ENCODE measurements around the gene IGLL1.
"Not testable (repeated sequence)": the region's sequence is repeated elsewhere in the genome, so short reads cannot be mapped to it uniquely, and the experiment has no call there.

IGLL1 gene

GRCh38 chr22:23579870-23580575 lies at the start of gene IGLL1:
Gene IGLL1 (minus strand): TSS chr22:23580290. CDS start chr22:23580190, 100 bp downstream.
- DNase-seq (ENCODE audit: low read depth in 2 of 3, low spot score in 2 of 3) = no peak

- DNase-seq (ENCODE audit: low read depth in 2 of 3, low spot score in 2 of 3) = not testable (repeated sequence)
Measured at GRCh38 chr22:23628056-23628743, 48.1 kb upstream of the IGLL1 start.

GRCh38 chr22:23627401-23628055 lies 47.4 kb upstream of the IGLL1 start:
- DNase-seq (ENCODE audit: low read depth in 2 of 3, low spot score in 2 of 3) = peak in 1 of 3 experiments; percentile 17

- no peak for DNase-seq (ENCODE audit: low read depth in 2 of 3, low spot score in 2 of 3)
Measured at GRCh38 chr22:23626286-23626975, 46.3 kb upstream of the IGLL1 start.

DNA sequence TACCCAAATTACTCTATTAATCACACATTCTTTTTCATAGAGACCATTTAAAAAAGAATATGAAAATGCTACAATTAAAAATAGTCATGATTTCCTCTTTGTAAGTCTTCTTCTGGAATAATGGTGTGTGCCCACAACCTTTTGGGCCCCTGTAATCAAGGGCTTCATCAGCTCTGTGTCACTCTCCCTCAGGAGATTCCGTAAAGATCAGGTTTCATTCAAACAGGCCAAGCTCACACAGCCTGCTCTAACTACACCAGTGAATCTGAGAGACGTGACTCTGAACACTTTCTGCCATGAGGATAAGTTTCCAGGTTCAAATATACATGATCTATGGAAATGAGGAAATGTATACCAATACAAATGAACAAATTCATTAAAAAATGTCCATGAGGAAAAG lies 42.5 kb upstream of the IGLL1 start:
- no peak for DNase-seq (ENCODE audit: low read depth in 2 of 3, low spot score in 2 of 3)

DNA sequence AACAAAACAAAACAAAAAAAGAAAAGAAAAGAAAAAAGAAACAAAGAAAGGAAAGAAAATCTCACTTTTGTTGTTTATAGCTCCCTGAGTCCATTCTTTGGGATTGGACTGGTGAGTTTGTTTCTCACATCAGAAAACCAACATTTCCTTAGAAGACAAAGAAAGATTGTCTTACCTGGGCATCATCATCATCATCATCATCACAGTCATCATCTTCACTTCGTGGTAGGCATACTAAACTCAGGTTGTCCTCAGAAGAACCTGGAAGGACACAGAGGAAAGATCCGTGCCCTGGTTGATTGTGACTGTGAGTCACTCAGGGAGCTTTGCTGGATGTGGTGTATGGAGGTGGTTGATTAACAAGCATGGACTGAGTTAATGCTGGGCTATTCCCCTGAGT lies 41.8 kb upstream of the IGLL1 start:
- DNase-seq (ENCODE audit: low read depth in 2 of 3, low spot score in 2 of 3) = not testable (repeated sequence)

DNA sequence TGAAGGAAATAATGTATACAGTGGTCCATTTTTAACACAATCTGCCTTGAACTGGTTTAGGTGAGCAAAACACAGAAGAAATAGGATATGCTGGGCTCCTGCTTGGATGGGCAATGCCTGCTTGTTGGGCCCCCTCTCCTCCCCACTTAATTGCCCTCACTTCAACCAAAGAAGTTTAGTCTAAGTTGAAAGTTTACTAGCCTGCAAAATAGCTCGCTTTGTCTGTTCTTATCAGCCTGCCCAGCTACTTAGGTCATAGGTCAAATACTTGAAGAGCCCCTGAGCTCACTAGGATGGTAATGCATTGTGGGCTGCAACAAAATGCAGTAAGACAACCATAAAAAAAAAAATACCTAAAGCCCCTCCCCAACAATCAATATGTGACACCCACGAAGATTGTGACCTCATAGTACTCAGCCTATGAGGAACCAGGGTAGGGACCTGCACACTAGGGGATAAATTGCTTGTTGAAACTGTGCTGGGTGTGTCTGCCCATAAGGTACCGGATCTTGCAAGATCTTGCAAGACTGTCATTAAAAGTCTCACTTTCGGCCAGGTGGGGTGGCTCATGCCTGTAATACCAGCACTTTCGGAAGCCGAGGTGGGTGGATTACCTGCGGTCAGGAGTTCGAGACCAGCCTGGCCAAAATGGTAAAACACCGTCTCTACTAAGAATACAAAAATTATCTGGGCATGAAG lies 41.1 kb upstream of the IGLL1 start:
- no peak for DNase-seq (ENCODE audit: low read depth in 2 of 3, low spot score in 2 of 3)

GRCh38 chr22:23613193-23613972 lies 33.3 kb upstream of the IGLL1 start:
- DNase-seq (ENCODE audit: low read depth in 2 of 3, low spot score in 2 of 3) = no peak

GRCh38 chr22:23609983-23610781 lies 30.1 kb upstream of the IGLL1 start:
- no peak for DNase-seq (ENCODE audit: low read depth in 2 of 3, low spot score in 2 of 3)

- DNase-seq (ENCODE audit: low read depth in 2 of 3, low spot score in 2 of 3) = no peak
Measured at GRCh38 chr22:23608583-23608982, 28.5 kb upstream of the IGLL1 start.

DNA sequence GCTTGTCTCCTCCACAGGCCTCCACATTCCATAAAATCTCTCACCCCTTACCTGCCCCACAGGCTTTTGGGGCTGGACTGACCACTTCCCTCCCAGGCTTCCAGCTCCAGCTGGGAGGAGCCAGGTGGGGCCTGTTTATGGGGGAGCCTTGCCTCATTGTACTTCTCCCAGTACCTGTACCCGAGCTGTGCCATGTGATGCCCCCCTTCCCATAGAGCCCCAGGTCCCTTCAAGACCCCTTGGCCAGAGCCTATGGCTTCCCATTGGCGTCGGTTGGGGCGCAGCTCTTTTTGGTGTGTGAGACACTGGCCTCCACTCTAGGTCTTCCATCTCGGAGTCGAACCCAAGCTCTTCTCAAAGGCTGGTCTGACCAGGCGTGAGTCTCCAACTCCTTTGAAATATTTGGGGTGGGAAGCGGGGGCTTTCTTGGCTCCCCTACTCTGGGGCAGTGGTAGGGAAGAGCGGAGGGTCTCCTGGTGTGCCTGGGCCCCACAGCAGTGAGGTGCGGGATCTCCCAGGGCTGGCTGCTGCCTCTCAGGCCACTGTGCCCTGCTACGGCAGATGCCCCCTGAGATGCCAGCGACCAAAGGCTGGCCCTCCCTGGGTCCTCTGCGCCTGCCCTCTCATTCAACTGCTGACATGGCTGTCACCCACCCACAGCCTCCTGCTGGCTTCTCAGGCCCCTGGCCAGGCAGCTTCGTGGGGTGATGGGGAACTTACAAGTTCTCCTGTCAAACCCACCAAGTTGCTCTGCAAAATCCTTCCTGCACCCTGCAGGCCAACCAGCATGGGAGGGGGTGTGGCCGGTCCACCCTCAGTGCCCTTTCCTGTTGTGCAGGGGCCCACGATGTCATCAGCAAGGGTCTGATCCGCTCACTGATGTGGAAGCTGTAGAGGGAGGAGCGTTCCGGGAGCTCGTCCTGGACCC lies 26.4 kb upstream of the IGLL1 start:
- no peak for DNase-seq (ENCODE audit: low read depth in 2 of 3, low spot score in 2 of 3)

- DNase-seq (ENCODE audit: low read depth in 2 of 3, low spot score in 2 of 3) = no peak
Measured at GRCh38 chr22:23604939-23605712, 25.0 kb upstream of the IGLL1 start.

- no peak for DNase-seq (ENCODE audit: low read depth in 2 of 3, low spot score in 2 of 3)
Measured at GRCh38 chr22:23603266-23603665, 23.2 kb upstream of the IGLL1 start.

GRCh38 chr22:23598805-23599518 lies 18.9 kb upstream of the IGLL1 start:
- DNase-seq (ENCODE audit: low read depth in 2 of 3, low spot score in 2 of 3) = no peak

- not testable (repeated sequence) for DNase-seq (ENCODE audit: low read depth in 2 of 3, low spot score in 2 of 3)
Measured at GRCh38 chr22:23597576-23598268, 17.6 kb upstream of the IGLL1 start.

DNA sequence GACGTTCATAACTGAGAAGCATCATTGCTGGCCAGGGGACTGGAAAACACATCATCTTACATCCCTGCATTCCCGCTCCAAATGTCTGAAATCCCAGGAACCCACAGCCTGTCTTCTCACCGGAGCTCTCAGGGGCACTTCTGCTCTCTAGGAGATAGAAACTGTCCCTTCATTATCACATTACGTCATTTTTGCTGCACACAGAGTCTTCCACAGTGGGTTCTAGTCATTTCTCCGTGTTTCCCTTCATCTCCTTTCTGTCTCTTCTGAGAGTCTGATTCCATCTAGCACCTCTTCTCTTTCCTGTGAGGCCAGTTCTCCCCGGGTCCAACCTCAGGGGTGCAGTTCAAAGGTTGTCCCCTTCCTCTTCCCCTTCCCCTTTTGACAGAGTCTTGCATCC lies 15.8 kb upstream of the IGLL1 start:
- not testable (repeated sequence) for DNase-seq (ENCODE audit: low read depth in 2 of 3, low spot score in 2 of 3)
